ENCODE data around the gene AREL1. TPM values are rescaled to one million over a fixed set of nuclear protein-coding genes. Genes with fewer than 3 reads are reported as not detected.

Gene AREL1
- total RNA-seq, 1 experiment from 2014 or later = 45.9 TPM

DNA sequence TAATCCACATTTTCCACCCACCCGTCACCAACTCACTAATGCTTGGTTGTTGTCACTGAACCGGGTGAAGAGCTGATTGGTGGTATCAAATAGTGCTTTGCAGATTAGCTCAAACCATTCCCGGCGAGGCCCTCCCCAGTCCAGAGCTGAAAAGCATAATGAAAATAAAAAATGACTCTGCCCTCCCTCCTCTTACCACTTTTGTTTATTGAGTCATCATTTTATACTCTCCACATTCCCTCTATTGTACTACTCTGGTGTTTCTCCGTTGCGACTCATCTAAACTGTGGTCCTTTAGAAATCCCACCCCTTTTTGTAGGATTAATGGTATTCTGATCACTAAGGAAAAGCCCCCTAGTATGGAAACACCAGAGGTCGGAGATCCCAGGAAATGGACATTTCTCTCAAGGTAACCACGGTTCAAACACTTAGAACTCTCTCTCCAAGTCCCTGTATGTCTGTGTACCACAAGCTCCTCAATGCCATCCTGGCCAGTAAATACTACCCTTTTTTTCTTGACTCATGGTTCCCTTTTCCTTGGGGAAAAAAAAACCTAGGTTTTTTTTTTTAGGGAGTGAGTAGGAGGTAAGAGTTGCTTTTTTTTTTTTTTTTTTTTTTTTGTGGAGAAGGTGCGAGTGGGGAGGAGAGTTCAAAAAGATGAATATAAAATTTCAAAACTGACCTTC, 42.0 kb downstream of the AREL1 start:
- Histone ChIP-seq H3K27ac (ENCODE audit: low read depth, low read length) (no peak overlapping the region), H3K79me2 (ENCODE audit: insufficient read depth, low read length) (no peaks in the 10 kb centered on the region), H3K4me1 (ENCODE audit: control insufficient read depth in 1 of 2, insufficient read depth in 2 of 2, low read length in 2 of 2) (no peaks in the 10 kb centered on the region), H3K9me2 (ENCODE audit: insufficient read depth) (no peaks in the 10 kb centered on the region), H3K9ac (ENCODE audit: low read length) (no peak overlapping the region), H3K27me3 (ENCODE audit: insufficient read depth, low read length) (no peaks in the 10 kb centered on the region), H4K20me1 (ENCODE audit: insufficient read depth) (no peaks in the 10 kb centered on the region), H3K4me2 (ENCODE audit: low read length) (no peak overlapping the region), H3K36me3 (ENCODE audit: control insufficient read depth in 1 of 2, insufficient read depth in 2 of 2, low read length in 2 of 2) (peaks cover 35 to 55% of the 10 kb centered on the region in 2 experiments; a peak in 3 of 4 replicates), H2AFZ (ENCODE audit: low read depth, low read length, poor library complexity, severe bottlenecking) (no peak overlapping the region), H3K9me3 (ENCODE audit: control insufficient read depth in 1 of 2, insufficient read depth in 1 of 2, low read depth in 1 of 2, low read length in 2 of 2) (no peaks in the 10 kb centered on the region), H3K4me3 (replicated peaks in 1 of 2; ENCODE audit: low read depth in 1 of 2, low read length in 2 of 2) (no peak overlapping the region)
- RAD21 ChIA-PET (ENCODE audit: low non-redundant PET in 1 of 2, low total read pairs in 2 of 2, uncharacterized antibody in 2 of 2, unreplicated experiment in 2 of 2) = no interaction called here
- ATAC-seq (no peak), DNase-seq (ENCODE audit: low read depth, low spot score) (no peak)
- TF ChIP-seq JUND (IDR thresholded peaks at IDR 0.05) = no peak
- no peak for TF ChIP-seq POLR2A (IDR thresholded peaks at IDR 0.05; ENCODE audit: borderline replicate concordance, extremely low read depth, insufficient read depth, insufficient read length)
- TF ChIP-seq TCF7L2 (IDR thresholded peaks at IDR 0.05; ENCODE audit: borderline replicate concordance, extremely low read depth, insufficient read depth, insufficient read length) = no peak
- no peak for TF ChIP-seq SIN3A (IDR thresholded peaks at IDR 0.05; ENCODE audit: low read depth)
- TF ChIP-seq ZNF274 (IDR thresholded peaks at IDR 0.05; ENCODE audit: low read depth, low read length) = no peak
- no peak for TF ChIP-seq EGR1 (IDR thresholded peaks at IDR 0.05; ENCODE audit: low read depth)
- TF ChIP-seq ZFX (IDR thresholded peaks at IDR 0.05) = no peak
- TF ChIP-seq, protein P1, sequence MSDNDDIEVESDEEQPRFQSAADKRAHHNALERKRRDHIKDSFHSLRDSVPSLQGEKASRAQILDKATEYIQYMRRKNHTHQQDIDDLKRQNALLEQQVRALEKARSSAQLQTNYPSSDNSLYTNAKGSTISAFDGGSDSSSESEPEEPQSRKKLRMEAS (IDR thresholded peaks at IDR 0.05) = no peak
- no peak for TF ChIP-seq SP1 (IDR thresholded peaks at IDR 0.05; ENCODE audit: low read depth)
- no peak for TF ChIP-seq CEBPB (IDR thresholded peaks at IDR 0.05; ENCODE audit: low read depth)
- TF ChIP-seq ELF1 (IDR thresholded peaks at IDR 0.05; ENCODE audit: borderline replicate concordance, low read depth) = no peak
- TF ChIP-seq, protein P2, sequence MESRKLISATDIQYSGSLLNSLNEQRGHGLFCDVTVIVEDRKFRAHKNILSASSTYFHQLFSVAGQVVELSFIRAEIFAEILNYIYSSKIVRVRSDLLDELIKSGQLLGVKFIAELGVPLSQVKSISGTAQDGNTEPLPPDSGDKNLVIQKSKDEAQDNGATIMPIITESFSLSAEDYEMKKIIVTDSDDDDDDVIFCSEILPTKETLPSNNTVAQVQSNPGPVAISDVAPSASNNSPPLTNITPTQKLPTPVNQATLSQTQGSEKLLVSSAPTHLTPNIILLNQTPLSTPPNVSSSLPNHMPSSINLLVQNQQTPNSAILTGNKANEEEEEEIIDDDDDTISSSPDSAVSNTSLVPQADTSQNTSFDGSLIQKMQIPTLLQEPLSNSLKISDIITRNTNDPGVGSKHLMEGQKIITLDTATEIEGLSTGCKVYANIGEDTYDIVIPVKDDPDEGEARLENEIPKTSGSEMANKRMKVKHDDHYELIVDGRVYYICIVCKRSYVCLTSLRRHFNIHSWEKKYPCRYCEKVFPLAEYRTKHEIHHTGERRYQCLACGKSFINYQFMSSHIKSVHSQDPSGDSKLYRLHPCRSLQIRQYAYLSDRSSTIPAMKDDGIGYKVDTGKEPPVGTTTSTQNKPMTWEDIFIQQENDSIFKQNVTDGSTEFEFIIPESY (IDR thresholded peaks at IDR 0.05; ENCODE audit: extremely low read depth, insufficient replicate concordance, low read length) = no peak
- no peak for TF ChIP-seq RAD21 (IDR thresholded peaks at IDR 0.05; ENCODE audit: low read depth)
- no peak for TF ChIP-seq POLR2AphosphoS5 (IDR thresholded peaks at IDR 0.05; ENCODE audit: low read depth, low read length)
- TF ChIP-seq EZH2 (IDR thresholded peaks at IDR 0.05) = no peak
- TF ChIP-seq YY1 (IDR thresholded peaks at IDR 0.05; ENCODE audit: extremely low read depth, insufficient replicate concordance, low read depth, low read length) = no peak
- TF ChIP-seq SRF (IDR thresholded peaks at IDR 0.05; ENCODE audit: low read depth) = no peak
- TF ChIP-seq FOSL1 (IDR thresholded peaks at IDR 0.05; ENCODE audit: low read depth) = no peak
- intact Hi-C loops (cut with micrococcal nuclease) = no loop called here
- no TSS peak for BruUV-seq (replicated peaks)
- POLR2A ChIA-PET = no interaction called here
- CTCF ChIA-PET = no interaction called here
